NCI-H460 (cell line): ENCODE results near the gene ATP5PD. TPM values are rescaled to one million over a fixed set of nuclear protein-coding genes. Genes with fewer than 3 reads are reported as not detected.
"Not testable (repeated sequence)": the region's sequence is repeated elsewhere in the genome, so short reads cannot be mapped to it uniquely, and the experiment has no call there.

Experiments
- DNase-seq: peaks from one replicate; pipeline ENCODE4 v3.0.0-alpha.2; 2016; ENCODE audit warnings: low read depth; ENCODE audit errors: extremely low read depth
- total RNA-seq: library from RNA; depleted of rRNA; stranded (reverse); fragments of >200 nt; shearing (Covaris generic); gene quantifications from 2 replicates; pipeline ENCODE4 v1.2.3, GENCODE V29; 2014

ATP5PD gene
- total RNA-seq, 1 experiment from 2014 or later: 272 TPM

GRCh38 chr17:75077496-75078283 lies 30.9 kb upstream of the ATP5PD start:
- no peak for DNase-seq

GRCh38 chr17:75077072-75077495 lies 30.3 kb upstream of the ATP5PD start:
- DNase-seq: no peak

DNA sequence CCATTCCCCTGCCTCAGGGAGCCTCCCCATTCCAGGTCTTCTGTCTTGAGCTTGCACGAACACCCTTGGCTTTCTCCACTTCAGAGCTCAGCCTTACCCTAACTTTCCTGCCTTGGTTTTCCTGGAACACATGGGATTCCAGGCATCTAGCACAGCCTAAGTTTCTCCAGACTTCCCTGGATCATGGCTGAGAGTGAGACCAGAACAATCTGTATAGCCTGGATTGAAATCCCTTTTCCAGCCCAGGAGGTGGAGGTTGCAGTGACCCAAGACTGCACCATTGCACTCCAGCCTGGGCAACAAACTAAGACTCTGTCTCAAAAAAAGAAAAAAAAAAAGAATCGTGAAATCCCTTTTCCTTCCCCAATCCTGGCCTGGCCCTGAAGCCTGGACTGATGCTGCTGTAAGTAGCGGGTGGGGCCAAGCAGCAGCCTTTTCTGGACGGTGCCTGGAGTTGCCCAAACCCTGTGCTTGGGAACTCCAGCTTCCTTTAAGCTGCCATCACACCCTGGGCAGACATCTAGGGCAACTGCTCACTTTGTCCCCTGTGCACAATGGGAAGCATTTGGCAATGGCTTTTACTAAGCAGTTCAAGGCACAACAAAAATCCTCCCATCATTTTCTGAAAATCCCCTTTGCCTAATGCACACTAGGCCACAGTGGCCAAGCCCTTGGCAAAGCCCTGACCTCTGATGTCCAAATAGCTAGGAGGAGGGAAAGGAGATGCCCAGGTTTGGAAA lies 29.0 kb upstream of the ATP5PD start:
- DNase-seq: no peak

- no peak for DNase-seq
Observed at GRCh38 chr17:75074532-75074931, 27.8 kb upstream of the ATP5PD start.

GRCh38 chr17:75073618-75074047 lies 26.9 kb upstream of the ATP5PD start:
- DNase-seq: no peak

- DNase-seq: not testable (repeated sequence)
Observed at GRCh38 chr17:75072909-75073308, 26.1 kb upstream of the ATP5PD start.

DNA sequence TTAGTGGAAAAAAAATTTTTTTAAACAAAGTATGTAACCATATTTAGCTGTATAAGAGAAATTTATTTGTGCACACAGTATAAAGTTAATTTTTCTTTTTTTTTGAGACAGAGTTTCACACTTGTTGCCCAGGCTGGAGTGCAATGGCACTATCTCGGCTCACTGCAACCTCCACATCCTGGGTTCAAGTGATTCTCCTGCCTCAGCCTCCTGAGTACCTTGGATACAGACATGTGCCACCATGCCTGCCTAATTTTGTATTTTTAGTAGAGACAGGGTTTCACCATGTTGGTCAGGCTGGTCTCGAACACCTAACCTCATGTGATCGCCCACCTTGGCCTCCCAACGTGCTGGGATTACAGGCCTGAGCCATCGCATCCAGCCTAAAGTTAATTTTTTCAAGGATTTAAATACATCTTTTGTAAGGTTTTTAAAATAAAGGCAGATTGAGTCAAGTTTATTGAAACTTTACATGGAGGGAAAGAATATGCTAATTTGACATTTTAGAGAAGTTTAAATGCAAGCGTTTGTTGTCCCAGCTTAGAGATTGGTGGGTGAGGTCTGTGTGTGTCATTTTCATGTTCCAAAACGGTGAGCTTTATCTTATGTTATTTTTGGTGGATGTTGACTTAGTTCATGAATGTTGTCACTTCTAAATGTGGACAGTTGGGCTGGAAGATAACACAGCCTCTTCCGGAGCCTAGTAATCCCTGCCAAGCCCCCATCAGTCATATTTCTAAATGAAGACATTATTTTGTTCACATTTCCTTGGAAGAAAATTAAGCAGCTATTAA lies 24.9 kb upstream of the ATP5PD start:
- DNase-seq: not testable (repeated sequence)

- DNase-seq: peak; percentile 47
Observed at GRCh38 chr17:75069783-75070182, 23.0 kb upstream of the ATP5PD start.

GRCh38 chr17:75068750-75069149 lies 22.0 kb upstream of the ATP5PD start:
- DNase-seq: no peak

DNA sequence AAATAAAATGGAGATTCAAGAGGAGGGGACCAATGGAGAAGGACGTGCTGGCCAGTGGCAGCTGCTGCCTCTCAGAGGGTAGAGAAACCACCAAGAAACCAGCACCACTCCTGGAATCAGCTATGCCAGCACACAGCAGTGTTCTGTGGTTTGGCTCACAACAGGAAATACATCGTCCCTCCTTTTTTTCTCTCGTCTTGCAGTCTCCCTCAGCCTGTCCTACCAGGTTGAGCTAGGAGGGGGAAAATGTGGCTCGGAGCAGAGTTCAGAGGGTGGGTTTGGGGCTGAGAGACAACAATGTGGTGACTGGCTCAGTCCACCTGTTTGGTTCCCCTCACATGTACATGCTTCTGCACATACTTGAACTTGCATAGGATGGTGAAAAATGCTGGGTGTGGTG lies 21.1 kb upstream of the ATP5PD start:
- no peak for DNase-seq

DNA sequence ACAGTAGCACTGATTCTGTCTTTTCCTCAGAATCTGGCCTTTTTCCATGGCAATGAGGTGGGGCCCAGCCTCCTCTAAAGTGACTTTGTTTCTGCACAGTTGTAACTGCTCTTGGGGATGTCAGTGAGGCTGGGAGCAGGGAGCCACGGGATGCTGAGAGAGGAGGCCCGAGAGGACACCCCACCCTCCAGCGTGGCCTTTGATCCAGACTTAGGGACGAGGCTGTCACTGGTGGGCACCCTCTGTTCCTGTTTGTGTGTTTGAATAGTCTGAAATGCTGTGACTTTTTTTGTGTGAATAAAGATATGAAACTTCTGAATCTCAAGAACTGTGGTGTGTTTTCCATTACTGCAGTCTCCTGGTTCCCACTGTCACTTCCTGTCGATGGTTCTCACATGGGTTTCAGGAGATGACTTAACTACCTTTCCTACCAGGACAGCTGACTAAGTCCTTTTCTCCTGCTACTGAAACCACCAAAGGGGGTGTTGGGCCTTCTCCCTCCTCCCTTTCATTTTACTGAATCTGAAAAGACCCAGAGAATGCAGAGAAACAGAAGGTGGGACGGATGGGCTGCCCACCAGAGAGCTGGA lies 18.9 kb upstream of the ATP5PD start:
- DNase-seq: no peak

GRCh38 chr17:75064867-75065561 lies 18.2 kb upstream of the ATP5PD start:
- DNase-seq: no peak

- no peak for DNase-seq
Observed at GRCh38 chr17:75064460-75064859, 17.7 kb upstream of the ATP5PD start.

DNA sequence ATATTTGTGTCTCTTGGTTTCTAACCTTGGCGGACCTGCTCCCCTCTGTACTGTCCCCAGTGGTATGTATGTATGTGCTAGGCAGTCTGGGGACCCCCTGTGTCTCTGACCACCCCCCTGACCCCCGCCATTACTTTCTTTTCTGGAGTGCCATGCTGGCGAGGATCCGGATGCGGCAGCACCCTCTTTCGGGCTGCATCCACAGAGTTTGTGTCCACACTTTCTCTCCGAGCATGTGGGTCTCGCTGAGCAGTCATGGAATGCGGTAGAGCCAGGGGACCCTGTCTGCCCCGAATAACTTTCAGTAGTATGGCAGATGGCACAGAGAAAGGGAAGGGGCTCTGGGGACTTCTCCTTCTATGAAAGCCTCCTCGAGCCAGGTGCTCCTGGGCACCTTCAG lies 17.3 kb upstream of the ATP5PD start:
- no peak for DNase-seq

GRCh38 chr17:75063626-75064025 lies 16.9 kb upstream of the ATP5PD start:
- no peak for DNase-seq

DNA sequence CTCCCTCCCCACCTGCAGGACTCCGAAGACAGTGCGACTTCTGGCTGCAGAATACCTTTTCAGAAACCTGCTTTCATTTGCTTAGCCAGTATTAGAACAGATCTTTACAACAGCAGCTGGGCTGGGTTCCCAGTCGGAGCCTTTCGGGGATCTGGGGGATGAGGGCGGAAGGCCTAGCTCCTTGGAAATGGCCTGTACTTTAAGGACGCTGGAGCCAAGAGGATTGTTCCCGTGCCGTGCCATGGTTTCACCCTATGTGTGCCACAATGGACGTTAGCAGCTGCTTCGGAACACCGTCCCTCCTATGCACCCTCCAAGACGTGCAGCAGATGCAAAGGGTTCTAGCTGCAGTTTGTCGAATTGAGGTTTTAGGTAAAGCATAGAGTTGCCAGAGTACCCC lies 16.4 kb upstream of the ATP5PD start:
- DNase-seq: no peak

GRCh38 chr17:75061618-75062017 lies 14.8 kb upstream of the ATP5PD start:
- no peak for DNase-seq

DNA sequence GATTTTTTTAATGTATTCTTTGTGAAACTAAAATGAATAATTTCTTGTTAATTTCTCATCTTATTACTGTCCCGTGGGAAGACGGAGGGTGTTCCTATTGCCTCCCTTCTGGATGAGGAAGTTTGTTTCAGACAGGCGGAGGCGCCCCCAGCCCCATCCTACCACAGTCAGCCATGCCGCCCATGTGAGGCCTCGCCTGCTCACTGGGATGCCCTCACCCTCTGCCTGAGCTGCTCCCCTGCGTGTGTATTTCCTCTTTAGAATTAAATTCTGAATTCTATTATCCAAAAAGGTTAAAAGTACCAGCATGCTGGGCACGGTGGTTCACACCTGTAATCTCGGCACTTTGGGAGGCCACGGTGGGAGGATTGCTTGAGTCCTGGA lies 14.3 kb upstream of the ATP5PD start:
- no peak for DNase-seq

- DNase-seq: no peak
Observed at GRCh38 chr17:75060434-75061054, 13.8 kb upstream of the ATP5PD start.
